Skin of body (tissue), 2 donors: ENCODE data around the gene ZNF764. TPM values are rescaled to one million over a fixed set of nuclear protein-coding genes. Genes with fewer than 3 reads are reported as not detected.
A peak's percentile ranks its signal among the peaks of the same experiment; 100 is the strongest.
"Not testable (repeated sequence)": the region's sequence is repeated elsewhere in the genome, so short reads cannot be mapped to it uniquely, and the experiment has no call there.

Source experiments
- DNase-seq: peaks from one replicate; lab custom pipeline; 2025; lab: John Stamatoyannopoulos, UW
- total RNA-seq: library from RNA; depleted of rRNA; stranded (reverse); fragments of >200 nt; gene quantifications from one replicate; pipeline ENCODE4 v1.2.3, GENCODE V29; 2014

The ZNF764 gene
- total RNA-seq, 1 donor from 2014 or later: 4.1 TPM

DNA sequence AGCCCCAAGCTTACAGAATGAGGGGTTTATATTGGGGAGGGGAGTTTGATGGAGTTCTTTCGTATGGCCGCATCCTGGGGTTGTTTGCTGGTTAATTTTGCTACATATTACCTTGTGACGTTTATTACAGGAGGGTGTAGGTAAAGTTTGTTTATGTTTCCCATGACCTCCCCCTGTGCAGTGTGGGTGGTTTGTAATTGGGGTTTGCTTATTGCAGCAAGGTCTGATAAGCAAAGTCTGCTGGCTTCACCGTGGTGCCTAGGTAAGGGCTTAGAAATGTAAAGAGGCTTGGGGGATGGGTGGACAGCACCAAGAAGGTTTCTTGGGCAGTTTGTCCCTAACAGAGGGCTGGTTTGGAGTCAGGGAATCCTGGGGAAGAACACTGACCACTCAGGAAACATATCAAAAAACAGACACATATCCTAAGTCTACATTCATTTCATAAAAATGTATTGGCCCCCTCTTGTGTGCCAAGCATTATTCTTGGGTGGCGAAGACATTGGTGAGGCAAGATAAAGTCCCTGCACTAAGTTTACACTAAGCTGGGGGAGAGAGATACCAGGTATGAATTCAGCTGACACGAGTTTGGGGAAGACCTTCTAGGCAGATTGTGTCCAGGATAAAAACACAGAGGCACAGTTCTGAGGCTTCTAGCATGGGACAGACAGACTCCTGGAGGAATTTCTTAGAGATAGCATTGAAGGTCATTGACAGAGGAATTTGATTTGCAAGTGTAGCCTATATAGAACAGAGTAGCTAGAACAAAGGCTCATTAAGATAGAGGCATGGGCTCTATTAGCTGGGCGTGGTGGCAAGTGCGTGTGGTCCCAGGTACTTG, 9.5 kb downstream of the ZNF764 start:
- no peak for DNase-seq

DNA sequence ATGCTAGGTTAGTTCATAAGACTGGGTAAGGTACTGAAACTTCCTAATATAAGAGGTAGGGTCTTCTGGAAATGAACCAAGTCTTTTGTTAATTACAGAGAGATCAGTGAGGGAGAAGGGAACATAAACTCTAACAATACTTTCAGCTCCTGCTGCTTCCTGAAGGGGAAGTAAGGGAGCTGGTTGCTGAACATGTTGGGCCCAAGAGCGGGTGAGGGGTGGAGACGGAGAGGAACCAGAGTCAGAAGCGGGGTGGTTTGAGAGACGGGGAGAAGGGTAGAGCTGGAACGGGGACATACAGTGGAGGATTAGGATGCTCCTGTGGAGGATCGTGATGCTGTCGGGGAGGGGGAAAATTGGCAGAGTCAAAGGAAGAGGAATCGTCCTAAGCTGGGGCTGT, 12.1 kb downstream of the ZNF764 start:
- no peak for DNase-seq

- DNase-seq: no peak
These were observed 15.1 kb downstream of the ZNF764 start for GRCh38 chr16:30543067-30543466.

GRCh38 chr16:30541502-30542329, 16.5 kb downstream of the ZNF764 start:
- no peak for DNase-seq

- not testable (repeated sequence) for DNase-seq
These were observed 17.2 kb downstream of the ZNF764 start for GRCh38 chr16:30540916-30541464.

DNA sequence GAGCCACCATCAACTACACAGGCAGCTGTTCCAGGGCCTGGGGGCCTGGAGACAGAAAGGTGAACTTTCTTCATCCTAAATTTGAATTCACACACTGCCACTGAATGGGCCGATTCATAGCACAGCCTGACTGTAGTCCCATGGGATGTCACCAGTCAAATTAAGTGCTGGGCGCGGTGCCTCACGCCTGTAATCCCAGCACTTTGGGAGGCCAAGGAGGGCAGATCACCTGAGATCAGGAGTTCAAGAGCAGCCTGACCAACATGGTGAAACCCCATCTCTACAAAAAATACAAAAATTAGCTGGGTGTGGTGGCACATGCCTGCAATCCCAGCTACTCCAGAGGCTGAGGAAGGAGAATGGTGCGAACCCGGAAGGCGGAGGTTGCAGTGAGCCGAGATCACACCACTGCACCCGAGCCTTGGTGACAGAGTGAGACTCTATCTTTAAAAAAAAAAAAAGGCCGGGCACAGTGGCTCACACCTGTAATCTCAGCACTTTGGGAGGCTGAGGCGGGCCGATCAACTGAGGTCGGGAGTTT, 18.1 kb downstream of the ZNF764 start:
- DNase-seq: not testable (repeated sequence)

DNA sequence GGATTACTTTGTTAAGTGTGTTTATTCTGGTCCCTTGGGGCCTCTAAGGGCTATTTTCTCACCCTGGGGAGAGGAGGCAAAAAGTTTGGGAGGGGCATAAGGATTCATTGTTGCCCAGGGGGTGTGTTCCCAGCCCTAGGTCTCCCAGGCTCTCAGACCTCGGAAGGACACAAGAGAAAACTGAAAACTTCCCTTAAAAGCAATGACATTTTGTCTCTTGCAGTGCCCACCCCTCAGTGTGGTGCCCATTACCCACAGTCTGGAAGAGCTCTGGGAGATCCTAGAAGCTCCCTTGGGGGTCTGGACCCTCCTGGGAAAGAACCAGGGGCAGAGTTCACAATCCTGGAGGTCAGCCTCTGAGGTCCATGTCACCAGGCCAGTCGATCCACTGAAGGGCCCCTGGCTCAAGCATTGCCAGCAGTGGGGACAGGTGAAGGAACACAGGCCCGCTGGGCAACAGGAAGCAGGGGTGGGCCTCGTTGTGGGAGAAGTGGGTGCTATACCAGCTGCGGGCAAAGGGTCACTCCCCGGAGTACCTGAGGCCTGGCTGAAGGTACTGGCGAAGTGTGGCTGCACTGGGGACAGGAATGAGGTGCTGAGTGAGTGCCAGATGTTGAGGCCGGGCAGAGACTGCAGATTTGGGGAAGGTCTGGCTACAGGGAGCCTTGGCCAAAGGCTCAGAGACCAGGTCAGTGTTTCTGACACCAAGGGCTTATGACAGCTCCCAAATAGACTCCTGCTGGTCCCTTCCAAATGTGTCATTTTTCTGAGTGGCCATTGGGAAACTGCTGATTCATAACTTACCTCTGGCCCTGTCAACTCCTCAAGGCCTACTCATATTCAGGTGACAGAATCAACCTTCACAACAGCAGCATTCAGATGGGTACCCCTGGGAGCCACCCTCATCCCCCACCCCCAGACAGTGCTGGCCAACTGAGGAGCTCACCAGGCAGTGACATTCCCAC, 18.9 kb downstream of the ZNF764 start:
- DNase-seq: no peak

- not testable (repeated sequence) for DNase-seq
These were observed 21.7 kb downstream of the ZNF764 start for GRCh38 chr16:30536391-30537024.

- DNase-seq: peak; percentile 47
These were observed 22.4 kb downstream of the ZNF764 start for GRCh38 chr16:30535777-30536190.

DNA sequence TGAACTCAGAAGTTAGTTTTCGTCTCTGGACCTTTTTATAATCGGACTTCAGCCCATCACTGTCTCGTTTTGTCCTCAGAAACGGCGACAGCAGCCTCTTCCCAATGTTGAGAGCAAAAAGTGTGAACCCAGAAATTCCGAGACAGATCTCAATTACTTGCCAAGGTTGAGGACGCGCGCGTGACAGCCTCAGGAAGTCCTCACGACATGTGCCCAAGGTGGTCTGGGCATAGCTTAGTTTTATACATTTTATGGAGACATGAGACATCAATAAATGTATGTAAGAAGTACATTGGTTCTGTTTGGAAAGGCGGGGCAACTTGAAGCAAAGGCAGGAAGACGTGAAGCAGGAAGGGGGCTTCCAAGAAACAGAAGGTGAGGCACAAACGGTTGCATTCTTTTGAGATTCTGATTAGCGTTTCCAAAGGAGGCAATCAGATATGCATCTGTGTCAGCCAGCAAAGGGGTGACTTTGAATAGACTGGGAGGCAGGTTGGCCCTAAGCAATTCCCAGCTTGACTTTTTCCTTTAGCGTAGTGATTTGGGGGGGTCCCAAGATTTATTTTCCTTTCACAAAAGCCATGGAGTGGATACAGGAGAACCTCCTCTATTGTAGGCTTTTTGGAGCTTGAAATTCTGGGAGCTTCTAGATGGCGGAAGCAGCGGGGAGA, 22.9 kb downstream of the ZNF764 start:
- DNase-seq: no peak

DNA sequence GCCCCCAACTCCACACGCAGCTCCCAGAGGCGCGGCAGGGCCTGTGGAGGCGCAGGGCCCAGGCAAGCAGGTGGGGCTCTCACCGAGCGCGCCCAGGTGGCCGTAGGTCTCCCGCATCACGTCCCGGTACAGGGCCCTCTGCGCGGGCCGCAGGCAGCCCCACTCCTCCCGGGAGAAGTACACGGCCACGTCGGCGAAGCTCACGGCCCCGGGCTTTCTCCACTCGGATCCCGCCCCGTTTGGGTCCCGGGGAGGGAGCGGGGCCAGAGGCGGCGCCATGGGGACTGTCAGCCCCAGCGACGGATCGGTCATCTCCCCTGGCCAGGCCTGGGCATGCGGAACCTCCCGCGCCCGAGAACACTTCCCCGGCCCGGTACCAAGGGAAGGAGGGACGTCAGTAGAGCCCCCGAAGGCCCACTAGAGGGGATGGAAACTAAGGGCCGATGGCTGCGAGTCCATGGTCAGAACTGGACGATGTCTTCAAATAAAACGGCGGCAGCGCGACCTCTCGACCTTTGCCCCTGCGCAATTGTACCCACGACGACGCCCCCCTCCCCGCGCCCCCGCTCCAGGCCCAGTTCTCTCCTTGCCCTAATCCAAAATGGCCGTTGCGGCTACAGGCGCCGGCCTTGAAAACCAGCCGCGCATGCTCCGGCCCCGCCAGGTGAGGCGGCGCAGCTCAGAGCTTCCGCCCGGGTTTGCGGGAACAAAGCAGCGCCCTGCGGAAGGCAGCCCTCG, 23.6 kb downstream of the ZNF764 start, which contains the start of gene ZNF747:
TSS of gene ZNF747 (minus strand) at position 491 of the 738 bp plus-strand sequence. CDS start at position 312, 179 bp downstream.
- peak; percentile 75 for DNase-seq

DNA sequence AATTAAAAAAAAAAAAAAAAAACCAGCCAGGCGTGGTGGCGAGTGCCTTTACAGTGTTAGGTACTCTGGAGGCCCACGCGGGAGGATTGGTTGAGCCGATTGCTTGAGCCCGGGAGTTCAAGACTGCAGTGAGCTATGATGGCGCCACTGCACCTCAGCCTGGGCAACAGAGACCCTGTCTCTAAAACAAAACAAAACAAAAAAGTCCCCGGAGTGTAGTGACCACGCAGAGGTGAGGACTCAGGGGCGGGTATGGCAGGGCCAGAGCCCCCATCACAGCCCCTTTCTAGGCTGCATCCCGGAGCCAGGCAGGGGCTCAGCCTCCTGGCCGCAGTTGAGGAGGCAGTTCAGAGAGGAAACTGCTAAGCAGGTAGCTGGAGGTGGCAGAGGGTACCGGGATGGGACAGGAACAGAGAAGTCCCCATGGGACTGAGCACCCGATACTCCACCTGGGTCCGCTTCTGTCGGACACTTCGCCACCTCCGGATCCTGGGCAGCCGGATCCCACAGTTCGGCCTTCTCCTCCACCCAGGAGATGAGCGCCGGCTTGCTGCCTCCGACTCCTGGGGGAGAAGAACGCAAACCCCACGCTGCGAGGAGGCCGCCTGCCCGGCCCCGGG, 24.3 kb downstream of the ZNF764 start:
- no peak for DNase-seq

DNA sequence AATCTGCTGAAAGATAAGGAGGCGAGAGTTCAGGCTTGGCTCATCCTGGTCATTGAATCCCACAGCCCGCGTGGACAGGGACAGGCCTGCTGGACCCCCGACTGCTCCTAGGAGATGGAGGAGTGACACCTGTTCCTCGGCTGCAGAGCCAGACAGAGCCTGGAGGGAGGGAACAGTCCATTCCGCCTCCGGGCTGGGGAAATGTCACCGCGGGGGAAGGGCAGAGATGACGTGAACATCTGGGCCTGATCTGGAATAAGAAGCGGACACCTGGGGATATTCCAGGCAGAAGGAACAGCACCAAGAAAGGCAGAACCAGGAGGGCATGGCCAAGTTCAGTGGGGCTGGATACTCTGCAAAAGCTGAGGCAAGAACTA, 25.0 kb downstream of the ZNF764 start:
- DNase-seq: no peak

DNA sequence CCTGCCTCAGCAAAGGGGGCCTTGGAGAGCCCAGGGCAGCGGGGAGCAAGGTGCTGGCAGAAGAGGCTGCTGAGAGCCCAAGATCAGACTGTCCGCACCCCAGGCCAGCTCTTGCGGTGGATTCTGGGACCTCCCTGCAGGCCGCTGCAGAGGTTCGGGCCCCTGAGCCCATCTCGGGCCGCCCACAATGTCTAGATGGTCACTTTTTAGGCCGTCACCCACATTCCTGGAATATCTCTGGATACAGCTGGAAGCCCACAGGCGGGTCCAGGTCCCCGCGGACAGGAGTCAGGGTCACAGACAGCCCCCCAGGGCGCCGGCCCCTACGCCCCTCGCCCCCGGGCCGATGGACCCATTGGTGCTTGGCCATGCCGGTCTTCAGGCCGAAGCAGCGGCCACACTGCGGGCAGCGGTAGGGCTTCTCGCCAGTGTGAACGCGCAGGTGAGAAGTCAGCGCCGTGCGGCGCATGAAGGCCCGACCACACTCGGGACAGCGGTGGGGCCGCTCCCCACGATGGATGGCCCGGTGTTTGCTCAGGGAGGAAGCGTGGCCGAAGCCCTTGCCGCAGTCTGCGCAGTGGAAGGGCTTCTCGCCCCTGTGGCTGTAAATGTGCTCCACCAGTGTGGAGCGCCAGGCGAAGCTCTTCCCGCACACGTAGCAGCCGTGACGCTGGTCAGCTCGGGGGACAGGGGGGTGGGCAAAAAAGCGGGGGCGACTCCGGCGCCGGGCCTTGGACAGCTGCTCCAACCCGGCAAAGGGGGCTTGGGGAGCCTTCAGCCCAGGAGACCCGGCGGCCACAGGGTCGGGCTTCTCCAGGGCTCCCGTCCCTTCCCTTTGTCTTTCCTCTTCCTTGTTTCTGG, 25.7 kb downstream of the ZNF764 start:
- no peak for DNase-seq

GRCh38 chr16:30530163-30531037, 27.8 kb downstream of the ZNF764 start:
- DNase-seq: no peak

DNA sequence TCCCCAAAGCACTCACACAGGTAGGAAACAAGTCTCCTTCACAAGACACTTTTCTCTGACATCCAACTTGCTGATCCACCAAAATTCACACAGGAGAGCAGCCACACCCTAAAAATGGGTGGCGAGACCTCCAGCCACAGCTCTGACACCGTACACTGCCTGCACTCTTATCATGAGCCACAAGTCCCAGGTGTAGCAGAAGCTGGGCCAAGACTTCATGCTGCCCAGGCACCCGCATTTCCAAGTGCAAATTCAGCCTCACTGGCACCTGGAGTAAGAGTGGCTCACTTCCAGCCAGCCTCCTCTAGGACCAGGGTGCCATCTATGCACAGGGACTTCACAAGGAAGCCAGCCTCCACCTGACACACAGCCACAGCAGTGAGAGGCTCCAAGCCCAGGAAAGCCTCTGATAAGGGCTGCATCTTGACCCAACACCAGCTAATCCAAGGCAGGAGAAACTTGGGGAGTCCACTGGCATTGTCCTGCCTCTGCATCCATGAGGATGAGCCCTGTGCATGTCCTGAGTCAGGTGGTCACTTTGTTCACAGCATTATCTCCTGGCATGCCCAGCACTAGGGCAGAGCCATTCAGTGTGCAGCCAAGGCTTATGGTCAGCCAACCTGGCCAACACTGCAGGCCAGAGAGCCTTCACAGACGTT, 29.2 kb downstream of the ZNF764 start:
- DNase-seq: no peak
